Smooth muscle cell (in vitro differentiated cells): ENCODE results near the gene KCNE2. TPM values are rescaled to one million over a fixed set of nuclear protein-coding genes. Genes with fewer than 3 reads are reported as not detected.
A peak's percentile ranks its signal among the peaks of the same experiment; 100 is the strongest.

Experiments
- DNase-seq: peaks from one replicate; lab custom pipeline; 2025; ENCODE audit not compliant: unreplicated experiment; lab: John Stamatoyannopoulos, UW
- H2AFZ ChIP-seq: fragments of 200-600 bp; sonication (generic); 2 replicates; pipeline ENCODE4 v1.6.0; 2016; ENCODE audit warnings: antibody characterized with exemption, low read depth, mild to moderate bottlenecking
- H3F3A ChIP-seq: fragments of 200-600 bp; sonication (generic); 2 replicates; pipeline ENCODE4 v1.6.0; 2017; ENCODE audit warnings: antibody characterized with exemption, low read depth
- H3K27ac ChIP-seq: fragments of 200-600 bp; sonication (generic); 2 replicates; pipeline ENCODE4 v1.5.1; 2016; ENCODE audit warnings: low read depth, mild to moderate bottlenecking
- H3K27me3 ChIP-seq: fragments of 200-600 bp; sonication (generic); 2 replicates; pipeline ENCODE4 v1.6.1; 2016; ENCODE audit warnings: low read depth, mild to moderate bottlenecking
- H3K36me3 ChIP-seq: fragments of 200-600 bp; sonication (generic); 2 replicates; pipeline ENCODE4 v1.5.1; 2016; ENCODE audit warnings: low read depth
- H3K4me1 ChIP-seq: fragments of 200-600 bp; sonication (generic); 2 replicates; pipeline ENCODE4 v1.5.1; 2016; ENCODE audit warnings: low read depth
- H3K4me2 ChIP-seq: fragments of 200-600 bp; sonication (generic); 2 replicates; pipeline ENCODE4 v1.6.0; 2016; ENCODE audit warnings: mild to moderate bottlenecking
- H3K4me3 ChIP-seq: fragments of 200-600 bp; sonication (generic); 2 replicates; pipeline ENCODE4 v1.5.1; 2016; ENCODE audit warnings: mild to moderate bottlenecking
- H3K79me2 ChIP-seq: fragments of 200-600 bp; sonication (generic); 2 replicates; pipeline ENCODE4 v1.6.0; 2016; ENCODE audit warnings: low read depth, mild to moderate bottlenecking
- H3K9ac ChIP-seq: fragments of 200-600 bp; sonication (generic); 2 replicates; pipeline ENCODE4 v1.6.0; 2016; ENCODE audit warnings: low read depth
- H3K9me3 ChIP-seq: fragments of 200-600 bp; sonication (generic); replicated peaks from 2 replicates; pipeline ENCODE4 v1.5.1; 2016; ENCODE audit warnings: low read depth
- H4K20me1 ChIP-seq: fragments of 200-600 bp; sonication (generic); 2 replicates; pipeline ENCODE4 v1.6.0; 2016; ENCODE audit warnings: low read depth
- CTCF ChIP-seq: fragments of 200-600 bp; sonication (generic); IDR thresholded peaks from 2 replicates; pipeline ENCODE4 v1.5.1; 2017; ENCODE audit warnings: borderline replicate concordance, mild to moderate bottlenecking, antibody characterized with exemption; ENCODE audit not compliant: insufficient read depth, poor library complexity, severe bottlenecking
- WGBS: methylation state at CpG from one replicate; pipeline ENCODE4 v1.1.7; 2016; ENCODE audit warnings: low lambda C conversion rate; 5-methylcytosine and 5-hydroxymethylcytosine counted together
- polyA plus RNA-seq: library from polyadenylated mRNA; unstranded; fragments of >200 nt; fragmentation: Nextera tagmentation; extraction: Ambion mirVana; gene quantifications from 2 replicates; pipeline ENCODE4 v1.2.1, GENCODE V29; 2016
- total RNA-seq: library from RNA; depleted of rRNA; stranded (reverse); fragments of >200 nt; gene quantifications from 2 replicates; pipeline ENCODE4 v1.2.3, GENCODE V29; 2014

The KCNE2 gene
- total and polyA plus RNA-seq, 2 experiments from 2014 or later: 1.1 TPM; not detected in 1

GRCh38 chr21:34351786-34352241 lies 12.0 kb upstream of the KCNE2 start:
- Histone ChIP-seq H3K27ac (no peak overlapping the region), H3F3A (no peaks in the 10 kb centered on the region), H3K79me2 (no peaks in the 10 kb centered on the region), H3K27me3 (no peaks in the 10 kb centered on the region), H3K4me1 (no peaks in the 10 kb centered on the region), H2AFZ (no peak overlapping the region), H3K9me3 (no peaks in the 10 kb centered on the region), H3K4me3 (no peak overlapping the region), H3K36me3 (no peaks in the 10 kb centered on the region), H4K20me1 (no peaks in the 10 kb centered on the region), H3K9ac (no peak overlapping the region), H3K4me2 (no peak overlapping the region)
- TF ChIP-seq CTCF: peak; percentile 68
- 57% methylated on average over 6 of the region's 6 CpGs for WGBS
- DNase-seq: no peak

GRCh38 chr21:34352556-34352955 lies 11.2 kb upstream of the KCNE2 start:
- Histone ChIP-seq H3K36me3 (no peaks in the 10 kb centered on the region), H2AFZ (no peak overlapping the region), H3K4me3 (no peak overlapping the region), H3K27ac (no peak overlapping the region), H3K4me1 (no peaks in the 10 kb centered on the region), H3K9ac (no peak overlapping the region), H3K79me2 (no peaks in the 10 kb centered on the region), H4K20me1 (no peaks in the 10 kb centered on the region), H3K4me2 (no peak overlapping the region), H3K9me3 (no peaks in the 10 kb centered on the region), H3K27me3 (no peaks in the 10 kb centered on the region), H3F3A (no peaks in the 10 kb centered on the region)
- 90% methylated on average over 4 of the region's 4 CpGs for WGBS
- no peak for DNase-seq
- no peak for TF ChIP-seq CTCF

- no peaks in the 10 kb centered on the region for H3K4me1 ChIP-seq
- H2AFZ ChIP-seq: no peak overlapping the region
- H3K4me2 ChIP-seq: no peak overlapping the region
- no peaks in the 10 kb centered on the region for H4K20me1 ChIP-seq
- no peaks in the 10 kb centered on the region for H3K79me2 ChIP-seq
- no peak overlapping the region for H3K4me3 ChIP-seq
- H3K9me3 ChIP-seq: no peaks in the 10 kb centered on the region
- DNase-seq: no peak
- H3K27me3 ChIP-seq: no peaks in the 10 kb centered on the region
- no peak overlapping the region for H3K9ac ChIP-seq
- TF ChIP-seq CTCF: no peak
- WGBS: 90% methylated on average over 6 of the region's 6 CpGs
- no peaks in the 10 kb centered on the region for H3F3A ChIP-seq
- no peak overlapping the region for H3K27ac ChIP-seq
- no peaks in the 10 kb centered on the region for H3K36me3 ChIP-seq
Measured at GRCh38 chr21:34353182-34353581, 10.6 kb upstream of the KCNE2 start.

GRCh38 chr21:34354836-34355235 lies 9.0 kb upstream of the KCNE2 start:
- Histone ChIP-seq H3K9me3 (no peaks in the 10 kb centered on the region), H3K4me1 (no peaks in the 10 kb centered on the region), H3K79me2 (no peaks in the 10 kb centered on the region), H3K4me3 (no peak overlapping the region), H3K27me3 (no peaks in the 10 kb centered on the region), H2AFZ (no peak overlapping the region), H3K27ac (no peak overlapping the region), H3K36me3 (no peaks in the 10 kb centered on the region), H3K4me2 (no peak overlapping the region), H4K20me1 (no peaks in the 10 kb centered on the region), H3K9ac (no peak overlapping the region), H3F3A (no peaks in the 10 kb centered on the region)
- 95% methylated on average over 4 of the region's 4 CpGs for WGBS
- DNase-seq: no peak
- no peak for TF ChIP-seq CTCF
